HG02943 (cell line): ENCODE measurements around the gene PCSK5.

Experiments used
- ATAC-seq: cut with Tn5 transposase; IDR thresholded peaks from one replicate; pipeline ENCODE4 v1.9.1; 2021; ENCODE audit warnings: mild to moderate bottlenecking, low read depth, moderate library complexity; ENCODE audit not compliant: unreplicated experiment

PCSK5 gene

GRCh38 chr9:76219560-76220151 is 329.2 kb downstream of the PCSK5 start:
- ATAC-seq = no peak

- no peak for ATAC-seq
These were observed 330.9 kb downstream of the PCSK5 start for GRCh38 chr9:76221423-76221822.

GRCh38 chr9:76223749-76224340 is 333.4 kb downstream of the PCSK5 start:
- ATAC-seq = no peak

GRCh38 chr9:76227156-76227555 is 336.7 kb downstream of the PCSK5 start:
- no peak for ATAC-seq

- no peak for ATAC-seq
These were observed 340.5 kb downstream of the PCSK5 start for GRCh38 chr9:76231001-76231400.

GRCh38 chr9:76232861-76233489 is 342.5 kb downstream of the PCSK5 start:
- no peak for ATAC-seq

GRCh38 chr9:76240578-76240977 is 350.1 kb downstream of the PCSK5 start:
- no peak for ATAC-seq

- ATAC-seq = no peak
These were observed 355.0 kb downstream of the PCSK5 start for GRCh38 chr9:76245518-76245917.

- no peak for ATAC-seq
These were observed 356.2 kb downstream of the PCSK5 start for GRCh38 chr9:76246680-76247079.

GRCh38 chr9:76247426-76247825 is 357.0 kb downstream of the PCSK5 start:
- no peak for ATAC-seq

GRCh38 chr9:76249309-76249708 is 358.8 kb downstream of the PCSK5 start:
- no peak for ATAC-seq

- ATAC-seq = no peak
These were observed 365.4 kb downstream of the PCSK5 start for GRCh38 chr9:76255781-76256455.

GRCh38 chr9:76257311-76257710 is 366.8 kb downstream of the PCSK5 start:
- no peak for ATAC-seq

GRCh38 chr9:76266649-76267283 is 376.3 kb downstream of the PCSK5 start:
- no peak for ATAC-seq

GRCh38 chr9:76267284-76267652 is 376.8 kb downstream of the PCSK5 start:
- ATAC-seq = no peak

- no peak for ATAC-seq
These were observed 379.3 kb downstream of the PCSK5 start for GRCh38 chr9:76269789-76270188.

- no peak for ATAC-seq
These were observed 381.3 kb downstream of the PCSK5 start for GRCh38 chr9:76271755-76272154.

GRCh38 chr9:76289042-76289441 is 398.6 kb downstream of the PCSK5 start:
- no peak for ATAC-seq

- ATAC-seq = no peak
These were observed 399.2 kb downstream of the PCSK5 start for GRCh38 chr9:76289703-76290102.

GRCh38 chr9:76290555-76290954 is 400.1 kb downstream of the PCSK5 start:
- ATAC-seq = no peak

- ATAC-seq = no peak
These were observed 401.8 kb downstream of the PCSK5 start for GRCh38 chr9:76292246-76292645.
